ENCODE data around the gene NAGA.
"Not testable (repeated sequence)": the region's sequence is repeated elsewhere in the genome, so short reads cannot be mapped to it uniquely, and the experiment has no call there.

Gene NAGA

DNA sequence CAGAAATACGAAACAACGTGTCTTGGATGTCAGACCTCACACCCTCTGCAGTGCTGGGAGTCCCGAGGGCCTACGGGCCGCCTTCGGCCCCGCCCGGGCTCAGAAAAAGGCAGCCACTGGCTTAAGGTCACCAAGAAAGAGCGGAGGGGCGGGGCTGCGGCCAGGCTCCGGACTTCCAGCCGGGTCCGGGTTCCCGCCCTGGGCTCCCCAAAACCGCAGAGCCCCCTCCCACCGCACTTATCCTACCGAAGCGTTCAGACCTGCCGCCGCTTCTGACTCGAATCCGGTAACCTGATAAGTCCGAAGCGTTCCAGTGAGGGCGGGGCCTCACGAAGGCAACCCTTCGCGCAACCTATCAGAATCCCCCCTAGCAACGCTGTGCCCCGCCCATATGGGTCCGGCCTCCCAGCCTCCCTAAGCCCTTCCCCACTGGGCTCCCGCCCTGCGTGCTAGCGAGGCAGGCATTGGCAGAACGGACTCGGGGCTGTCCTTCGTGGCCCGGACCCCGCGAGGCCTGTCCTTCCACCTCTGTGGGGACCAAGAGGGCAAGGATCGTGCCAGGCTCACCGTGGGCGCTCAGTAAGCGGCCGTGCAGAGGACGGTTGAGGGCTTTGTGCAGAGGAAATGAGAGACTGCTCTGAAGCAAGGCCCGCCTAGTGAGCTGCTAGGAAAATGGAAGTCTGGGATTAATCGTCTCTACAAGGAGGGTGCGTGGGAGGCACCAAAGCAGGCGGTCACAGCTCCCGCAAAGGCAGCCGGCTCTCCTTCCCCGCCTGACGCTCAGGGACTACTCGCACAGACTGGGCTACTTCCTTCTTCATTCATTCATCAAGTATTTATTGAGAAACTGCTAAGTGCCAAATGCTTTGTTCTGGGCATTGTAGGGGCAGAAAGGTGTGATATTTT is at the start of gene NAGA:
Gene NAGA (minus strand): TSS at position 296 of the 906 bp plus-strand sequence. CDS start 515 bp downstream, outside the sequence.
- FAIRE-seq, result no peak

DNA sequence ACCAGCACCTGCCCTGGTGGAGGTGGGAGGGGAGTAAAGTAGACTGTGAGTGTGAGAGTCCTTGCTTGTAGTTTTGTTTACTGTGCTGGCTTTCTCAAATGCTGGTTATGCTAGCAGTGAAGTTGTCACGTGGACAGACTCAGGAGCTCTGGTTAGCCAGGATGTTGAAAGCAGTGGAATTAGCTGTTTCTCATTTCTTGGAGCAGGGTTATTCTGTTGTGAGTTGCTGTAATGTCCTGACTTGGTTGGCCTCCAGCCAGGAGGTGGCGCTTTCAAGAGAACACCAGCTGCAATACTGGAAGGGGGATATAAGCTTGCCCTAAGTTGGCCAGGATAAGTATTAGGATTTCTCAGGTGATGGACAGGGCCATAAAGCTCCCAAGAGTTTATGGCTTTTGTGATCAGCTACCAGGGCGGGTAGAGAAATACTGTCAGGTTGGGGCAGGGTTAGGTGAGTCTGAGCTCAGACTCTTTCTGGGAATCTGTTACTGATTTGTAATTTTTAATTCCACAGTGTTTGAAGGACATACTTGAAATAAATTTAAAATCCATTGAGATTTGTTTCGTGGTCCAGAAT is 46.3 kb upstream of the NAGA start:
- no peak for FAIRE-seq

DNA sequence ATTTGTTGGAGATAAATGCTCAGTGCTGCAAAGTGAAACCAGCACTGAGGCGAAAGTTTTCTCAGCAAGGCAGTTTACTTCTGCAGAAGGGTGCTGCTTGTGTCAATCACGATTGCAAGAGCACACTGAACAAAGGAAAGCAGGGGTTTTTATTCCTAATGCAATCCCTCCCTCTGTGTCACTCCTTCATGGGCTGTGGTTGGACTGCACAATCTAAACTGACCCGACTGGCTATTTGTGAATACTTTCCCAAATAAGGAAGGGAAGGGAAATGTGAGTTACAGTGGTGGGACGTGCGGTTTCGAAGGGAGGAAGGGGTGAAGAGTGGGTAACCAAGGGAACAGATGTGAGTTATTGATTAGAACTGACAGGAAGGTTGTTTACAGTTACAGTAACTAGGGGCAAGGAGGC is 44.8 kb upstream of the NAGA start:
- not testable (repeated sequence) for FAIRE-seq

DNA sequence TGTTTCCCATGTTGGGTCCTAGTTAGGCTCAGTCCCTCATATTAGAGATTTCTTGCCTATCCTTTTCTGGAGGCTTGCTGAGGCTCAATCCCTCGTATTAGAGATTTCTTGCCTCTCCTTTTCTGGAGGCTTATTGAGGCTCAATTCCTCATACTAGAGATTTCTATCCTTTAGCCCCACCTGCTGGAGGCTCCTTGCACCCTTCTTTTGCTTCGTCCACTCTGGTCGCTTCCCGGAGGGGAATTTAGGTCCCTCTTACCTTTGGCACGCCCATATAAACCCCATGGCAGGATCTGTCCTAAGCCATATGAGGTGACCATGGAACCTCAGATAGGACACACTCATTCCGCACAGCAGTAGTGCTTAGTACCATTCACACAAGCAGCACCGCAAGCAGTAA is 44.1 kb upstream of the NAGA start:
- FAIRE-seq, result no peak

DNA sequence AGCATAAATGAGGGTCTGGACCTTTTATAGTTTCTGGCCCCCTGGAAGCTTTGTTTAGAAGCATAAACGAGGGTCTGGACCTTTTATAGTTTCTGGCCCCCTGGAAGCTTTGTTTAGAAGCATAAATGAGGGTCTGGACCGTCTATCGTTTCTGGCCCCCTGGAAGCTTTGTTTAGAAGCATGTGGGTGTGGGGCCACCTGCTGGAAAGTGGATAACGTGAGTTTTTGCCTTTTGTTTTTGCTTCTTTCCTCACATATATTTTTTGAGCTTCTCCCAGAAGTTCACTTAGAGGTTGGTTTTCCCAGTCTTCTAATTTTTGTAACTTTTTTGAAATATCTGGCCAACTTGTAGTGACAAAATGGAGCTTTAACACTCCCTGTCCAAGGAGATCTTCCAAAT is 42.2 kb upstream of the NAGA start:
- not testable (repeated sequence) for FAIRE-seq

DNA sequence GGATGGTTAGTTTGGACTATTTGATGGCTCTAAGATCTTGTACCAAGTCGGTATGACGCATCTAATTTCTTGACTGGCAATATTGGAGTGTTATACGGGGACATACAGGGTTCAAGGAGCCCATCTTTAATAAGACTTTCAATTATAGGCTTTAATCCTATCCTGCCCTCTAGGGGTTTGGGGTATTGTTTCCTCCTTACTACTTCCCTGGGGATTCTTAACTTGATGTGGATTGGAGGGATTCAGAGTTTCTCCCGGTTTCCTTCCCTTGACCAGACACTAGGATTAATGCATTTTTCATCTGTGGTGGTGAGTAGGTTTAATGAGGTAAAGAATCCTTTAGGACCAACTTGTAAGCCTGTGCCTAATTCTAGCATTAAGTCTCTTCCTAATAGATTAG is 41.2 kb upstream of the NAGA start:
- FAIRE-seq, result no peak

DNA sequence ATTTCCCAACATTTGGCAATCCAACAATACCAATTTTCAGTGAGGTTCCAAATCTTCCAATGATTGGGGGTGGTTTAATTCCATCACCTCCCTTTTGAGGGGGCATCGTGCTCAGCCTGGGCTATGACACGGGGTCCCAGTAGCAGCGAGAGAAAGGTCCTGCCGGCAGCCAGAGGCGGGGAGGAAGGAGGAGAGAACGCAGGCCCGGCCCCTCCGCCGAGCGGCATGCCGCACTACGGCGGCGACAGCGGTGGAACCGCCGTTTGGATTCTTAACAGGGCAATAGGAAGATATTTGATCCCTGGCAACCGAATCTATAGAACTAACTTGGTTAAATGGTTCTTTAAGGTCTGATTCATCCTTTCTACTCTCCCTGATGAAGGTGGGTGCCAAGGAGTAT is 38.2 kb upstream of the NAGA start:
- FAIRE-seq, result no peak

DNA sequence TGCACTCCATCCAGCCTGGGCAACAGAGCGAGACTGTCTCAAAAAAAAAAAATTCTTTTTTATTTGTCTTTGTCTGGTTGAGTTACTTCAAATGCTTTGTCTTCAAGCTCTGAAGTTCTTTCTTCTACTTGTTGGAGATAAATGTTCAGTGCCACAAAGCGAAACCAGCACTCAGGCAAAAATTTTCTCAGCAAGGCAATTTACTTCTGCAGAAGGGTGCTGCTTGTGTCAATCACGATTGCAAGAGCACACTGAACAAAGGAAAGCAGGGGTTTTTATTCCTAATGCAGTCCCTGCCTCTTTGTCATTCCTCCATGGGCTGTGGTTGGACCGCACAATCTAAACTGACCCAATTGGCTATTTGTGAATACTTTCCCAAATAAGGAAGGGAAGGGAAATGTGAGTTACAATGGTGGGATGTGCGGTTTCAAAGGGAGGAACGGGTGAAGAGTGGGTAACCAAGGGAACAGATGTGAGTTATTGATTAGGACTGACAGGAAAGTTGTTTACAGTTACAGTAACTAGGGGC is 33.8 kb upstream of the NAGA start:
- FAIRE-seq, result not testable (repeated sequence)

DNA sequence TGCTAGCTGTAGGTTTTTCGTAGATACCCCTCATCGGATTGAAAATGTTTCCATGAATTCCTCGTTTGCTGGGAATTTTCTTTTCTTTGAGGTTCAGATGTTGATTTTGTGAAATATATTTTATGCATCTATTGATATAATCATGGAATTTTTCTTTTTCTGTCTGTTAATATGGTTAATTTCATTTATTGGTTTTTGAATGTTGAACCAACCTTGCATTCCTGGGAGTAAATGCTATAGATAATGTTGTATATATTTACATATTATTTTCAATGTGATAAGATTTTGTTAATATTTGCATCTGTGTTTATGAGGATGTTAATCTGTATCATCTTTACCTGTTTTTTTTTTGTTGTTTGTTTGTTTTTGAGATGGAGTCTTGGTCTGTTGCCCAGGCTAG is 30.6 kb upstream of the NAGA start:
- FAIRE-seq, result no peak

DNA sequence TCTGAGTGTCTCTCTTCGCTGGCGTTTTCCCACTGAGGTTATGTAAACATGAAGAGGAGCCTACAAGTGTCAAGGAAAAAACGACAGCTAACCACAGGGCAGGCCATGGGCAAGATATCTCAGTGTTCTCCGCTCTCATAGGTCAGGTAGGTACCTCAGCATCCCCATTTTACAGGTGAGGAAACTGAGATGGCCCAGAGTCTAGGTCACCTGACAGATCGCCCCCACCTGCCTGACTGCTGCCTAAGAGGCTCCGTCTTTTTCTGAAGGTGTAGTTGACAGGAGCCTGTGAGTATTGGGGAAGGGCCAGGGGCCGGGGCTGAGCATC is 20.8 kb upstream of the NAGA start:
- FAIRE-seq, result no peak

DNA sequence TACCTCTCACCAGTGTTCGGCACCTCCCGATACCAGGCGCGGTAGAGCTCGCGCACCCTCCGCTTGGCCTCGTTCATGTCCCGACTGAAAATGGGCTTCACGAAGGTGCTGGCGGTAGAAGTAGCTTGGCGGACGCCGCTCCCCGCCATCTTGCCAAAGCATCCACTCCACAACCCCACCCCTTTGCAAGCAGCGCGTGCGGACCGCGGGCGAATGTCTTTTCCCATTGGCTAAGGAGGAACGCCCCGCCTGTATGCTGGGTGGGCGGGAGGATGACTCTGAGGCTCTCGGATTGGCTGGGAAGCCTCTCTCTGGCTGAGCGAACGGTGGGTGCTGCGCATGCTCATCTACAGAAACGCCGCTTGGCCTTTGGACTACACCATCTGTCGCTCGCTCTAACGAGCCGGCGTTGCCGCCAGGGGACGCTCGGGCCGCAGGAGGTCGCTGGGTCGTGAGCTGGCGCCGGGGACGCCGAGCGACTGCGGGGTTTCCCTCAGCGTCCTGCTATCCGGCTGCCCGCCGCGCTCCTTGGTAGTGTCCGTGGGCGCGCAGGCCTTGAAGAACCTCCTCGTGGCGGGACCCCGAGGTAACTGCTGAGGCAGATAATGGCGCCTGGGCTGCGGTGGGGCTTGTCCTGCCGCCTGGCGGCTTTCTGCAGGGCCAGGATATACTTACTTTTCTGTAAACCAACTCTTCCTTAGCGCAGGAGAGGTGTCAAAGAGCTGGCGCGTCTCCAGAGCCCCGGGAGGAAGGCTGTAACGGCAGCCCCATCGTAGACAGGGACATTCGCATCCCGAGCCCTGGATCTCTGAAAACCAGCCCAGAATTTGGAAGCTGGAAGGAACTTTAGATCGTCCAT is 20.2 kb upstream of the NAGA start, which contains the start of gene NDUFA6:
Gene NDUFA6 (minus strand): TSS at position 177 of the 859 bp plus-strand sequence. CDS start 28 bp downstream, at position 149.
- peak; percentile 89 for FAIRE-seq

DNA sequence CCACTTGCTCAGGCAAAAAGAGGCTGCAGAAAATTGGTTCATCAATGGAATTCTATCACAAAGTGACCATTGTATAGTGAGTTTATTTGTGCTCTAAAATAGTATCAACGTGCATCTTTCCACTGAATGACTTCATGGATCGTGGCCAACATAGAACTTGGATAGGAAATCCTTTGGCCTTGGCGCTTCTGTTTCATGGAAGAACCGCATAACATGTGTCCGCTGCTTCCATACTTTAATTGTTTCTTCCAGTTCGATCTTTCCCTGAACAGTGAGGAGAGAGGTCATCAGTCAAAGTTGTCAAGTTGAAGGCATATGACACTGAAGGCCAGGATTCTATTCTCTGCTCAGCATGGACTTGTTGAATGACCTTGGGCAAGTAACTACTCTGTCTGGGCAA is 15.4 kb upstream of the NAGA start:
- no peak for FAIRE-seq

DNA sequence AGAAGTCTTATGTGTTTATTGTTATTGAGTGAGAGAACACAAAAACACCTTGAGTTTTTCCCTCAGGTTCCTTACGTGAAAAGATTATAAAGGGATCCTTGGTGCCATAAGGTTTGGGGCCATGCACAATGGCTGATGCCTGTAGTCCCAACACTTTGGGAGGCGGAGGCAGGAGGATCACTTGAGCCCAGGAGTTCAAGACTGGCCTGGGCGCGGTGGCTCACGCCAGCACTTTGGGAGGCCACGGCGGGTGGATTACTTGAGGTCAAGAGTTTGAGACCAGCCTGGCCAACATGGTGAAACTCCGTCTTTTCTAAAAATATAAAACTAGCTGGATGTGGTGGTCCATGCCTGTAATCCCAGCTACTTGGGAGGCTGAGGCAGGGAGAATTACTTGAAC is 14.3 kb upstream of the NAGA start:
- FAIRE-seq, result no peak

DNA sequence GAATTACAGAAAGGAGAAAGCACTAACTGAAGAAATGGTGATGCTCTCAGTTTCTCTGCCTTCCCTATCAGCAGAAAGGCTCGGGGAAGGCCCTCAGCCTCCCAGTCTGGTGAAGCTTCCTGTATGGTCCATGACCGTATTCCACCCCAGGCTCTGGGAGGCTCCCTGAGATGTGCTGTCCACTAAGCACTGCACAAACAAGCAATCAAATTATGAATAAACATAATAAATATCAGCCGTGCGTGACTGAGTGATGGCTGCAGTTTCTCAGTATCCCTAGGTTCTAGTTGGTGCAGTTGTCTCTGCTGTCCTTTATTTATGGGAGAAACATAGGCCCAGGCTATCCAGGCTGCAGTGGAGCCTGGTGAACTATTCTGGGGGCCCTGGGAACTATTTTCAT is 12.5 kb upstream of the NAGA start:
- no peak for FAIRE-seq

DNA sequence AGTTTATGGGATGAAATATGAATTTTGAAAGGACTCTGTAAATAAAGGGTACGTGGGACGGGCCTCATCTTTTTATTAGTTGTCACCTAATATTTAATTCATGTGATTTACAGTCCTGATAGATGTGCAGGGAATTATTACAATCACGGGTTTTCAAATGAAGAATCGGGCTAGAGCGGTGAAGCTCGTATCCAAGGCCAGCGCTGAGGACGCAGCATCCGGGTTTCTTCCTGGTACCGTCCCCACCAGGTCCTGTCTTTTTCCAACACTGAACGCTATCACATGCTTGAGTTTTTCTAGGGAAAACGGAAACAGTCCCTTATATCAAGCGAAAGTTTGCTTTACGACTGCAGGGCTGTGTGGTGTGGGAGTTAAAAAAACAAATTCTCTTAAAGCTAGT is 9.7 kb upstream of the NAGA start:
- FAIRE-seq, result no peak

DNA sequence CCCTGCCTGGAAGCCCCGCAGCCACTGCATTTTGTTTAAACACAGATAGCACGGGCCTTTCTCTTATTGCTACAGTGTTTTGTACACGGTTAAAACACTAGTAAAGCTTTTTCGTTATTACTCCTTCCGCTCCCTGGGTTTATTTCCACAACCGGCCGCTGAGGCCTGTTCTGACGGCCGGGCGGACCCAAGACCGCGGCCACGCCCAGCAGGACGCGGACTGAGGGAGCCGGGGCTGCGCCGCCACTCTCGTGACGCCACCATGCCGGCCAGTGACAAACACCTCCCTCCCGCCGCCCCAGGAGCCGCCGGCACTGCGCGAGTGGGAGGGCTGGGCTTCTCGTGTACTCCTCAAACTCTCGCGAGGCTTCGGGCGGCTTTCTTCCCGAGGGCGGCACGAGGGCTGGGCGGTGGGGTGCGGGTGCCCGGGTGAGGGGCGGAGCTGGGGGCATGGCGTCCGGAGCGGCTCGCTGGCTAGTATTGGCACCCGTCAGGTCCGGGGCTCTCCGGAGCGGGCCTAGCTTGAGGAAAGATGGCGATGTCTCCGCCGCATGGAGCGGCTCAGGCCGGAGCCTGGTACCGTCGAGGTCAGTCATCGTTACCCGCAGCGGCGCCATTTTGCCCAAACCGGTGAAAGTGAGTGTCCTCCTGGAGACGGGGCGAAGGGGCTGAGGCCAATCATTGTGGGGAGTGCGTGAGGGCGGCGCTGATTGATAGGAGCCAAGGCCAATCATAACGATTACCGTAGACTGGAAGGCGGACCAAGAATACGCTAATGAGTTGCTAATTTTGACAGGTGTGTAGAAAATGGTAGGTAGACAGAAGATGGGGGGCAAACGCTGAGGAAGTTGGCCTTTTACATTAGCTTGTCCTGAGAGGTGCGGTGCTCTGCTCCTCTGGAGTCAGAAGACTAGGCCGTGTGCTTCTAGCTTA is 9.0 kb upstream of the NAGA start, which contains the start of gene SMDT1:
Gene SMDT1 (plus strand): TSS at position 382 of the 933 bp plus-strand sequence. CDS start 69 bp downstream, at position 451.
- FAIRE-seq, result peak; percentile 87

DNA sequence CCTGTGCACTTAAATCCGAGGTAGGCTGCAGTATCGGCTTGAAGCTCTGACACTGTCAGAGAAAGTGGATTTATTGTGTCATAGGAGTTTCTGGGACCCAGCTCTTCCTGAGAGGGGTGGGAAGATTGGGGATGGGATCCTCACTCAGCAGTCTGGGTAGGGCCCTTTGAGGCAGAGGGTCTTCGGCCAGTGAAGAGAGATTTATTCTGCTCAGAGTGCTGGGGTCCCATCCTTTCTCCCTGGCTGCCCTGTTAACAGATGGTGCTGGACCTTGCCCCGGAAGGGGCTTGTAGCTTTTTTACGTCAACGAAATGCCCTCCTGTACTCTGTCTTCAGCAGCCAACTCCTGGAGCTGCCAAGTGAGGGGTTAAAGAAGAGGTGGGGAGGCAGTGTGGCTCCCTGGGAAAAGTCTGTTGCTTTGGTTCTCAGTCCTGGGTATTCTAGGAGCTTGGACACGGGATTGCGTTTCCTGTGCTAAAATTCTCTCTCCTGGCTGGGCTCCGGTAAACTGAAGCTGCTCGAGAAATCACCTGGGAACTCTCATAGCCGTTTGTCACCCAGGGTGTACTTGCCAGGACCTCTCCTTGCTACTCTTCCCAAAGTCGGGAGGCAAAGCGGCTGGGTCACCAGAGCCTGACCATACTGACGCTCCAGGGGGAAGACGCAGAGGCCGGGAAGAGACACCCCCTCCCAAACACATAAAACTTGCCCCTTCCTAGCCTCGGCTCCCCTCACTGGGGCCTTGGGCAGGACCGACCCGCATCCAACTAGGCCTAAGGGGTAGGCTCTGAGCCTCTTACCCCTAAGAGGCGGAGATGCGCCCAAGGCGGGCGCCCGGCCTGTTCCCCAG is 8.1 kb upstream of the NAGA start:
- no peak for FAIRE-seq

DNA sequence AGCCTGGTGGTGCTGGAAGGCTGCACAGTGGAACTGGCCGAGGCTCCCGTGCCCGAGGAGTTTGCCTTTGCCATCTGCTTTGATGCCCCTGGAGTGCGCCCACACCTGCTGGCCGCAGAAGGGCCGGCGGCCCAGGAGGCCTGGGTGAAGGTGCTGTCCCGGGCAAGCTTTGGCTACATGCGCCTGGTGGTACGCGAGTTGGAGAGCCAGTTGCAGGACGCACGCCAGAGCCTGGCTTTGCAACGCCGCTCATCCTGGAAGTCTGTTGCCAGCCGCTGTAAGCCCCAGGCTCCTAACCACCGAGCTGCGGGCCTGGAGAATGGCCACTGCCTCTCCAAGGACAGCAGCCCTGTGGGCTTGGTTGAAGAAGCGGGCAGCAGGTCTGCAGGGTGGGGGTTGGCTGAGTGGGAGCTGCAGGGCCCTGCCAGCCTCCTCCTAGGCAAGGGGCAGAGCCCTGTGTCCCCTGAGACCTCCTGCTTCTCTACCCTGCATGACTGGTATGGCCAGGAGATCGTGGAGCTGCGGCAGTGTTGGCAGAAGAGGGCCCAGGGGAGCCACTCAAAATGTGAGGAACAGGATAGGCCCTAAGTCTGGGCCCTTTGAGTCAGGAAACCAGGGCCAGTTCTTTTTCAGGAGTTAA is 7.0 kb upstream of the NAGA start:
- FAIRE-seq, result no peak

DNA sequence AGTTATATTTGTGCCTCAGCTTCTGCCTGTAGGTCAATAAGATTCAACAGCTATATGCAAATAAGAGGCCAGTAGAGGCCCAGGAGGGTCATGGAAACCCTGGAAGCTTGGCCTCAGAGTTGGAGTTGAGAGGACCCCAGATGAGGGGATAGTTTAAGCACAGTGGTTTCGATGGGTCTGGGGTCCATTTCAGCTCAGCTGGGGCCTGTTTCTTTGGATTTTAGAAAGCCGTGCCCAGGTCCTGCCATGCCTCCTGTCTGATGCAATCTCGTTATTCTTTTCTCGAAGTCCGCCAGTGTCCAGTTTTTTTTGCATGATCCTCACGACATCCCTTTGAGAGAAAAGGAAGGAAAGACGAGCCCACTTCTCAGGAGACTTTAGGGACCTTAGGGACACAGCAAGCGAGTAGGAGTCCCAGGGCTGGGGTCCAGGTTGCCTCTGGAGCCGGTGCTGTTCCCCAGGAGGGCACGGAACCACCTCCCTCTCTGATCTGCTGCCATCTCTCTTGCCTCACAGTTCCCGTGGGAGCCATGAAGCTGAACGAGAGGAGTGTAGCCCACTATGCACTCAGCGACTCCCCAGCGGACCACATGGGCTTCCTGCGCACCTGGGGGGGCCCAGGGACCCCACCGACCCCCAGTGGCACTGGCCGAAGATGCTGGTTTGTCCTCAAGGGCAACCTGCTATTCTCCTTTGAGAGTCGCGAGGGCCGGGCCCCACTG is 6.3 kb upstream of the NAGA start:
- FAIRE-seq, result no peak

Data from colon (tissue), 2 donors.